Measurements from ENCODE around the gene GGA1.

DNA sequence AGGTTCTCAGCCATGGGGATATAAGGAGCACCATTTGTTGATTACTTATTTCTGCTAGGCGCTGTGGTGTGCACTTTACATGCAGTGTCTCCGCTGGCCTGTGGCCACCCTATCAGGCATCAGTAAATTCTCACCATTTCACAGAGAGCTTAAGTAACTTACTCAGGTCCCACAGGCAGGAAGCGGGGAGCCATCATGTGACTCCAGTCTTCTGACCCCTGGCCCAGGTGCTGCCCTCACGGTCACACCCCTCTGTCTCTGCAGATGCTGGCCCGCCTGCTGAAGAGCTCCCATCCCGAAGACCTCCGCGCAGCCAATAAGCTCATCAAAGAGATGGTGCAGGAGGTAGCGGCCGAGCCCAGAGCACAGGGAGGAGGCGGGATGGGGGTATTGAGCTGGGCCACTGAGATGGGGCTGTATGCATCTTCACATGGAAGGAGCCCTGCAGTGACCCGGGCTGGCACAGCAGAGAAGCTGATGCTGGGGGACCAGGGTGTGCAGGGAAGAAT, 12.8 kb downstream of the GGA1 start:
- TF ChIP-seq TAF1 (IDR thresholded peaks at IDR 0.05; ENCODE audit: low read depth) (no peak), EP300 (IDR thresholded peaks at IDR 0.05; ENCODE audit: borderline replicate concordance) (no peak), YY1 (IDR thresholded peaks at IDR 0.05; ENCODE audit: low read depth) (no peak), RAD21 (IDR thresholded peaks at IDR 0.05; ENCODE audit: low read depth) (no peak), CREB1 (IDR thresholded peaks at IDR 0.05; ENCODE audit: low read depth) (no peak), ZBTB7A (IDR thresholded peaks at IDR 0.05; ENCODE audit: low read depth) (no peak)
- TF ChIP-seq, protein P1, sequence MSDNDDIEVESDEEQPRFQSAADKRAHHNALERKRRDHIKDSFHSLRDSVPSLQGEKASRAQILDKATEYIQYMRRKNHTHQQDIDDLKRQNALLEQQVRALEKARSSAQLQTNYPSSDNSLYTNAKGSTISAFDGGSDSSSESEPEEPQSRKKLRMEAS (IDR thresholded peaks at IDR 0.05) = no peak
